ENCODE results near the gene OR6N2.

GRCh38 chr1:158799689-158800088 is 18.7 kb upstream of the OR6N2 start:
- TF ChIP-seq CTCF (IDR thresholded peaks at IDR 0.05; ENCODE audit: insufficient read depth, low read length) (no peak), POLR2AphosphoS5 (IDR thresholded peaks at IDR 0.05; ENCODE audit: low read depth) (no peak), REST (IDR thresholded peaks at IDR 0.05; ENCODE audit: insufficient replicate concordance, low read depth) (no peak), SPI1 (IDR thresholded peaks at IDR 0.05; ENCODE audit: borderline replicate concordance, low read depth) (no peak), GABPA (IDR thresholded peaks at IDR 0.05; ENCODE audit: low read depth) (no peak)
